Progenitor cell of endocrine pancreas (in vitro differentiated cells): ENCODE results near the gene LAMB4. TPM values are rescaled to one million over a fixed set of nuclear protein-coding genes. Genes with fewer than 3 reads are reported as not detected.

ENCODE experiments used
- DNase-seq: peaks from one replicate; pipeline ENCODE4 v3.0.0; 2021; ENCODE audit warnings: low spot score; ENCODE audit not compliant: unreplicated experiment
- H3K27ac Mint-ChIP-seq: 2 replicates; pipeline ENCODE4 v1.8.0; 2021; ENCODE audit warnings: mild to moderate bottlenecking, moderate library complexity, mixed read lengths
- H3K27me3 Mint-ChIP-seq: 2 replicates; pipeline ENCODE4 v1.8.0; 2021; ENCODE audit warnings: mixed read lengths
- H3K36me3 Mint-ChIP-seq: 2 replicates; pipeline ENCODE4 v1.8.0; 2022; ENCODE audit warnings: mixed read lengths; ENCODE audit not compliant: insufficient read depth
- H3K4me1 Mint-ChIP-seq: 2 replicates; pipeline ENCODE4 v1.8.0; 2021; ENCODE audit warnings: low read depth, mixed read lengths
- H3K4me3 Mint-ChIP-seq: 2 replicates; pipeline ENCODE4 v1.8.0; 2021; ENCODE audit warnings: low read depth, mild to moderate bottlenecking, moderate library complexity, mixed read lengths
- H3K9me3 Mint-ChIP-seq: 2 replicates; pipeline ENCODE4 v1.8.0; 2021; ENCODE audit warnings: low read depth, mixed read lengths
- total RNA-seq: library from RNA; stranded (reverse); gene quantifications from 2 replicates; pipeline ENCODE4 v1.2.1, GENCODE V29; 2021
- TF ChIP-seq, protein P1 (sequence below): fragments of 200-600 bp; sonication (generic); IDR thresholded peaks from one replicate; pipeline ENCODE4 v1.5.0; 2021; ENCODE audit warnings: antibody characterized with exemption, mild to moderate bottlenecking; ENCODE audit not compliant: unreplicated experiment

The LAMB4 gene
- total RNA-seq, 1 donor from 2014 or later, result 0.12 TPM

DNA sequence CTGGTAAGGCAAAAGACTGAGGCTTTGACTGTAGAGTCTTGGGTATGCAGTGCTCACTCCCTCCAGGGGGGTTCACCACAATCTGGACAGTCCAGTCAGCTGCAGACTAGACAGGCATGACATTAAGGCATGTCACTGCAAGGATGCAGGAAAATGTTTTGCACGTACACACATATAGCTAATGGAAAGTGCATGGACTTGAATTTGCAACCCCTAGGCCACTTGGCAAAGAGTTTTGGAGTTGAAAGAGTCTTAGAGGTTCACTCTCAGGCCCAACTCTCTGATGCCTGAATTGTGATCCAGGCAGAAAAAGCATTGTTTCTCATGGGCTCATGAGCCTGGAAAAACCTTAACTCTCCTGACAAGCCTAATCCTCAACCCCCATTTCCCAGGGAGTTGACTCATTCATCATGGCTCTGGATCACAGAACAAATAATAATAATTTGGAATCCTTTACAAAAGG is 51.9 kb downstream of the LAMB4 start:
- Mint-ChIP-seq H3K4me1 (no peaks in the 10 kb centered on the region), H3K27me3 (no peaks in the 10 kb centered on the region), H3K27ac (no peak overlapping the region), H3K9me3 (peaks cover 7% of the 10 kb centered on the region), H3K4me3 (no peak overlapping the region), H3K36me3 (peaks cover 3% of the 10 kb centered on the region)
- no peak for DNase-seq
- TF ChIP-seq, protein P1, sequence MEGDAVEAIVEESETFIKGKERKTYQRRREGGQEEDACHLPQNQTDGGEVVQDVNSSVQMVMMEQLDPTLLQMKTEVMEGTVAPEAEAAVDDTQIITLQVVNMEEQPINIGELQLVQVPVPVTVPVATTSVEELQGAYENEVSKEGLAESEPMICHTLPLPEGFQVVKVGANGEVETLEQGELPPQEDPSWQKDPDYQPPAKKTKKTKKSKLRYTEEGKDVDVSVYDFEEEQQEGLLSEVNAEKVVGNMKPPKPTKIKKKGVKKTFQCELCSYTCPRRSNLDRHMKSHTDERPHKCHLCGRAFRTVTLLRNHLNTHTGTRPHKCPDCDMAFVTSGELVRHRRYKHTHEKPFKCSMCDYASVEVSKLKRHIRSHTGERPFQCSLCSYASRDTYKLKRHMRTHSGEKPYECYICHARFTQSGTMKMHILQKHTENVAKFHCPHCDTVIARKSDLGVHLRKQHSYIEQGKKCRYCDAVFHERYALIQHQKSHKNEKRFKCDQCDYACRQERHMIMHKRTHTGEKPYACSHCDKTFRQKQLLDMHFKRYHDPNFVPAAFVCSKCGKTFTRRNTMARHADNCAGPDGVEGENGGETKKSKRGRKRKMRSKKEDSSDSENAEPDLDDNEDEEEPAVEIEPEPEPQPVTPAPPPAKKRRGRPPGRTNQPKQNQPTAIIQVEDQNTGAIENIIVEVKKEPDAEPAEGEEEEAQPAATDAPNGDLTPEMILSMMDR, result no peak

DNA sequence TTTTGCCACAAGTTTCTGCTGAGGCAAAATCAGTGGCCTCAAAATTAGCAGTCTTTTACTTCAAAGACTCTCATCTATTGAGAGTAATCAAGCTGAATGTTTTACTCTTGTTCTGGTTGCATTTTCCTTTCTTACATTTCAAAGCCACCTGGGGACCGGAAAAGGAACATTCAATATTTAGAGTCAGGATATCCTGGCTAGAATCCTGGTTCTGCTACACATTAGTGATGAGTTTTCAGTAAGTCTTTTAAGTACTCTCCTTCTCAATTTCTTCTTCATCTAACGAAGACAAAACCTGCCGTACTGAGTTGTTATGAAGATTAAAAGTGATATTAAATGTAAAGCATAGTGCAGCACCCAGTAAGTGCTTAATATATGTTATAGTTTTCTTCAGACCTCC is 52.5 kb downstream of the LAMB4 start:
- TF ChIP-seq, protein P1, result no peak
- H3K27me3 Mint-ChIP-seq, result no peaks in the 10 kb centered on the region
- H3K36me3 Mint-ChIP-seq, result peaks cover 3% of the 10 kb centered on the region
- DNase-seq, result no peak
- H3K27ac Mint-ChIP-seq, result no peak overlapping the region
- H3K4me3 Mint-ChIP-seq, result no peak overlapping the region
- no peaks in the 10 kb centered on the region for H3K4me1 Mint-ChIP-seq
- peaks cover 7% of the 10 kb centered on the region for H3K9me3 Mint-ChIP-seq

DNA sequence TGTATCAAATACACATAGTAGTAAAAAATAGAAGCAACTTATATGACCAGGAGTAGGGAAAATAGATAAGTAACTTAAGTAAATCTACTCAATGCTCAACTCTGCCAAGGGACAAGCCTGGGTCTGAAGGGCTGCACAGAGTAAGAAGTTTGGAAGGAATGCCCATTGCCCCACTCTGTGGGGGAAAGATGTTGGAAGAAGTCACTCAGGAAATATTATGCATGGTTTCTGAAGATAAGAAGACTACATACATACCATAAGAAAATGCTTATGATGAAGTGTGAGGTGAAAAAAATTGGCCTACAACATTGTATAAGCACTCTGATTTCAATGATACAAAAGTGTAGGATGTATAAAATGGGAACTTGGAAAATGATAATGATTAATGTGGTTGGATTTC is 54.0 kb downstream of the LAMB4 start:
- TF ChIP-seq, protein P1, result no peak
- no peak for DNase-seq
- Mint-ChIP-seq H3K4me1 (no peaks in the 10 kb centered on the region), H3K27me3 (no peaks in the 10 kb centered on the region), H3K9me3 (peaks cover under 1% of the 10 kb centered on the region), H3K27ac (no peak overlapping the region), H3K4me3 (no peak overlapping the region), H3K36me3 (no peaks in the 10 kb centered on the region)

DNA sequence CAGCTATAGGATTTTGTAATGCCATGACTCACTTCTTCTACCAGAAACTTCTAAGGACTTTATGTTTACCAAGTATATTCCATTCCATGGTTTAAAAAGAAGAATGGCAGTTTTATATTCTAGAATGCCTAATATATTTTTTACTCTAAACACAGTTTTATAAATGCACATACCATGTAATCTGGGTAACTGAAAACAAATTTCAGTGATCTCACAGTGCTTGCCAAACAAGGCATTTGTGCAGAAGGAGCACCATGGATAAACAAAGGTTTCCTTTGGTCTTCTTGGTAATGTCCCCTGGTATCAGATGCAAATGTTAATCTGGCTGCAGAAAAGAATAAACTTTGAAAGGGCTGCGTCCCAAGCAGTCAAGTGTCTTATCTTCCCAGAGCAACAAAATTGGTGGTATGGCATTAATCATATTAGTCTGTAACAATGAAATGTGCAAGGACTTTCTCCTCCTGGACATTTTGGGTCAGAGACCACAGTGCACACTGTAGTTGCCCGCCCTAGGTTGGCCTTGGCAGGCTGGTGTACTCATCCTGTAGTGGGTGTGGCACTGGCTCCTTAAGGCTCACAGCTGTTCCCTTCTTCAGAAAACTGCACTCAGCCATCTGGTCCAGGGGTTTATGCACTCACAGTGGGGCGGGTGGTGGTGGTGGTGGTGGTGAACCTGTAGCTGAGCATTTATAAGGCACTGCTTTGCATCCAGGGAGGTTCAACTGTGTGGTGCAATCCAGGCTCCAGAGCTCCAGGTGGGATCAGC is 56.7 kb downstream of the LAMB4 start:
- Mint-ChIP-seq H3K27me3 (no peaks in the 10 kb centered on the region), H3K27ac (no peak overlapping the region), H3K9me3 (no peaks in the 10 kb centered on the region), H3K36me3 (no peaks in the 10 kb centered on the region), H3K4me1 (no peaks in the 10 kb centered on the region), H3K4me3 (no peak overlapping the region)
- DNase-seq, result no peak
- TF ChIP-seq, protein P1, result no peak

DNA sequence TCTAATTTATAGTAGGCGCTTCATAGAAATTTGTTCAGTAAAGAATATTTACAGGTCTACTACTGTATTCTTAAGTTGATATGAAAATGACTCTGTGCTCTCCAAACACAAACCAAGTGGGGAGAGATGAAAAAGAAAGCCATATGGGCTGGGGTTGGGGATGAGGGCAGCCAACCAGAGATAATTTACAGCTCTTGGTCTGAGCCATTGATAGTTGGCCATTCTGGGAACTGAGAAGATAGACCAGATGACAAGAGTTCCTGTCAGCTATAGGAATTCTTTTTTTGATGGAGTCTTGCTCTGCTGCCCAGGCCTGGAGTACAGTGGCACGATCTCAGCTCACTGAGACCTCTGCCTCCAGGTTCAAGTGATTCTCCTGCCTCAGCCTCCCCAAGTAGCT is 57.4 kb downstream of the LAMB4 start:
- H3K4me3 Mint-ChIP-seq, result no peak overlapping the region
- H3K36me3 Mint-ChIP-seq, result no peaks in the 10 kb centered on the region
- no peak for DNase-seq
- no peak overlapping the region for H3K27ac Mint-ChIP-seq
- TF ChIP-seq, protein P1, result no peak
- no peaks in the 10 kb centered on the region for H3K27me3 Mint-ChIP-seq
- H3K9me3 Mint-ChIP-seq, result no peaks in the 10 kb centered on the region
- H3K4me1 Mint-ChIP-seq, result no peaks in the 10 kb centered on the region
